HG02798 (cell line): Measurements from ENCODE around the gene PLEKHA6.
"Not testable (repeated sequence)": the region's sequence is repeated elsewhere in the genome, so short reads cannot be mapped to it uniquely, and the experiment has no call there.

Experiments
- ATAC-seq: cut with Tn5 transposase; IDR thresholded peaks from one replicate; pipeline ENCODE4 v1.9.1; 2021; ENCODE audit warnings: mild to moderate bottlenecking; ENCODE audit not compliant: unreplicated experiment, poor library complexity

The PLEKHA6 gene

DNA sequence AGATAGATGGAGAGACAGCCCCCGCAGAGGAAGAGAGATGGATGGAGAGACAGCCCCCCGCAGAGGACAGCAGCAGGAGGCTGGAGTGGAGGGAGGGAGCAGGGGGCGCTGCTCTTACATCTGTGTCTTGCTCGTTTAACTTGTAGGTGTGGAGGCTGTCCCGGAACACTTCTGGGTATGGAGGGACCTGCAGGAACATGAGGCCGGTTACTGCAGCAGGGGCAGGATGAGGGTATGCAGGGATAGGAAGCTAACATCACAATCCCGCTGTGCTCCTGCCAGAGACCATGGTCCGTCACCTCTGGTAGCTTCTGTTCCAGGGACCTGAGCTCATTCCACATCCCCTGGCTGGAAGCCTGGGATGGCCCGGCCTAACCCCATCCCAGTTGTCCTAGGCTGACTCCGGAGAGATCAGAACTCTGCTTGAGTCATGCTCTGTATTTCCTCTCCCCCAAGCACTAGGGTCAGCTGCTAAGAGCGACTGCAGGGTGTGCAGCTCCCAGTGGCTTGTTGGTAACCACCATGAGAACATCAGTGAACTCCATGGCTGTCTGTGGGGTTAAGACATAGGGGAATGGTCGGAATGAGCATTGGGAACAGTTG, 109.2 kb downstream of the PLEKHA6 start:
- ATAC-seq: no peak

DNA sequence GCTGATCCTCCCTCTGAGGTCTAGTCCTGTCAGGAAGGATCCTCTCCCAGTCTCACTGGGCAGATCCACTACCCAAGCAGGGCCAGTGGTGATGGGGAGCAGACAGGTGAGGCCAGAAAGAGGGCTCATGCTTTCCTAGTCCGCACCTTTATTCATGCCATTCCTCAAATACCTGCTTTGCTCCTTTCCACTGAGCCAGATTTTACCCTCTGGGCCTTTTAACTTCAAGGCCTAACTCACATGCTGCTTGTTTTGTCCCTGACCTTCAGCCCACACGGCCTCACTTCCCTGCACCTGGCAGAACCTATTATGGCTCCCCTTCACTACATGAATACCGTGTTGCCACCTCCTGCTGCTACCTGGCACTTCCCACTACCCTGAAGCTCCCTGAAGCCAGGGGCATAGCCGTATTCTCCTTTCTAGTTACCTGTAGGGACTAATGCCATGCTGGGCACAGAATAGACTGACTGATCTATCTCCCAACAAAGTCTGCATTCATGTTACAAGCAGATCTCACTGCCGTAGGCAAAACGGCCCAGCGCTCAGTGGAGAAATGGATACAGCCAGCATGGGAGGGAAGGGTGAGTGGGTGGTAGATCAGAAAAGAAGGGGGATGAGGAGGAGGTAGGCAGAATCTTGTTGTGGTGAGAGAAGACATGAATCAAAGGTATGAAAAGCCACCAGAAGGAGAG, 109.8 kb downstream of the PLEKHA6 start:
- no peak for ATAC-seq

- ATAC-seq: no peak
Observed at GRCh38 chr1:204248954-204249353, 110.8 kb downstream of the PLEKHA6 start.

DNA sequence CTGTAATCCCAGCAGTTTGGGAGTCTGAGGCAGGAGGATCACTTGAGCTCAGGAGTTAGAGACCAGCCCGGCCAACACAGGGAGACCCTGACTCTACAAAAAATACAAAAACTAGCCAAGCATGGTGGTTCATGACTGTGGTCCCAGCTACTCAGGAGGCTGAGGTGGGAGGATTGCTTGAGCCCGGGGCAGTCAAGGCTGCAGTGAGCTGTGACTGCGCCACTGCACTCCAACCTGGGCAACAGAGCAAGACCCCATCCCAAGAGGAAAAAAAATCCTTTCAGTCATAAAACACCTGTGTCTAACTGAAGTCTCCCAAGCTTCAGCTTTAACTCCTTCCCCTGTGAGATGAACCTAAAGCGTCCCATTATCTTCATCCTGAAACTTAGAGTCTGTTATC, 112.9 kb downstream of the PLEKHA6 start:
- no peak for ATAC-seq

- ATAC-seq: no peak
Observed at GRCh38 chr1:204242920-204243319, 116.8 kb downstream of the PLEKHA6 start.

GRCh38 chr1:204241914-204242313, 117.8 kb downstream of the PLEKHA6 start:
- no peak for ATAC-seq

DNA sequence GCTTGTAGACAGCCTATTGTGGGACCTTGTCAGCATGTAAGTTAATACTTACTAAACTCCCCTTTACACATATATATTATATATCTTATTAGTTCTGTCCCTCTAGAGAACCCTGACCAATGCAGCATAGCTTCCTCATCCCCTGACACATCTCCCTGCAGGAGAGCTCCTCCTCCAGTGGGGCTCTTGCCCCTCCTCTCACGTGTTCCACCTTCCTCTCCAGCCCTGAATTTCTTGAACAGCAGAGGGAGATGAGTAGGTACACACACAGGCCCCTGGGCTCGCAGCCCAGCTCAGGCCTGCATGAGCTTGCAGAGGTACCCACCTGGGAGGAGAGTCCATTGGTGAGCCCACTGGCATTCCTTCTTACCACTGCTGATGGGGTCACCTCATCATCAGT, 118.7 kb downstream of the PLEKHA6 start:
- no peak for ATAC-seq

DNA sequence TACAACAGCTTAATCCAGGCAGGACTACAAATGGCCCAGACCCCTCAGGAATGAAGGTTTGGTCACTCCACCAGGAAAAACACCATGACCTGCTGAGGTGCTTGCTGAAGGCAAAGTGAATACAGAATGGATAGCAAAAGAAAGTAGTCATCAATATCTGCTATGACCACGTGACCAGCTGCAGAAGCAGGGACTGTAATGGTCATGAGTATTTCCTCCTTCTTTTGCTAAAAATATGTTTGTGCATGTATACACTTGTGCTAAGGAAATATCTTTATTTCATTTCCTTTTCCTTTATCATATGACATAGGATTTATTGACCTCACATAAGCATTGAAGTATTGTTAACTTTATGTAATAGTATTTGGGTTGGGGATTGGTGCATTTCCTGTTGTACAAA, 119.5 kb downstream of the PLEKHA6 start:
- no peak for ATAC-seq

DNA sequence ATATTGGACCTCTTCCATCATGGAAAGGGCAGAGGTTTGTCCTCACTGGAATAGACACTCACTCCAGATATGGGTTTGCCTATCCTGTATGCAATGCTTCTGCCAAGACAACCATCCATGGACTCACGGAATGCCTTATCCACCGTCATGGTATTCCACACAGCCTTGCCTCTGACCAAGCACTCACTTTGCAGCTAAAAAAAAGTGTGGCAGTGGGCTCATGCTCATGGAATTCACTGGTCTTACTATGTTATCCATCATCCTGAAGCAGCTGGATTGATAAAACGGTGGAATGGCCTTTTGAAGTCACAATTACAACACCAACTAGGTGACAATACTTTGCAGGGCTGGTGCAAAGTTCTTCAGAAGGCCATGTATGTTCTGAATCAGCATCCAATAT, 120.3 kb downstream of the PLEKHA6 start:
- not testable (repeated sequence) for ATAC-seq

DNA sequence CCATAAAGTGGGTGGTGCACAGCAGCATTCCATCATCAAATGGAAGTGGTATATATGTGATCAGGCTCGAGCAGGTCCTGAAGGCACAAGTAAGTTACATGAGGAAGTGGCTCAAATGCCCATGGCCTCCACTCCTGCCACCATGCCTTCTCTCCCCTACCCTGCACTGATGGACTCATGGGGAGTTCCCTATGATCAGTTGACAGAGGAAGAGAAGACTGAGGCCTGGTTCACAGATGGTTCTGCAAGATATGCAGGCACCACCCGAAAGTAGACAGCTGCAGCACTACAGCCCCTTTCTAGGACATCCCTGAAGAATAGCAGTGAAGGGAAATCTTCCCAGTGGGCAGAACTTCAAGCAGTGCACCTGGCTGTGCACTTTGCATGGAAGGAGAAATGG, 121.2 kb downstream of the PLEKHA6 start:
- not testable (repeated sequence) for ATAC-seq

DNA sequence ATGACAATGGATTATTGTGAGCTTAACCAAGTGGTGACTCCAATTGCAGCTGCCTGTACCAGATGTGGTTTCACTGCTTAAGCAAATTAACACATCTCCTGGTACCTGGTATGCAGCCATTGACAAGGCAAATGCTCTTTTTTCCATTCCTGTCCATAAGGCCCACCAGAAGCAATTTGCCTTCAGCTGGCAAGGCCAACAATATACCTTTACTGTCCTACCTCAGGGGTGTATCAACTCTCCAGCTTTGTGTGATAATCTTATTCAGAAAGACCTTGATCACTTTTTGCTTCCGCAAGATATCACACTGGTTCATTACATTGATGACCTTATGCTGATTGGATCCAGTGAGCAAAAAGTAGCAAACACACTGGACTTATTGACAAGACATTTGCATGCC, 122.2 kb downstream of the PLEKHA6 start:
- ATAC-seq: not testable (repeated sequence)

GRCh38 chr1:204232526-204232925, 127.2 kb downstream of the PLEKHA6 start:
- no peak for ATAC-seq

- ATAC-seq: no peak
Observed at GRCh38 chr1:204230211-204230610, 129.5 kb downstream of the PLEKHA6 start.

DNA sequence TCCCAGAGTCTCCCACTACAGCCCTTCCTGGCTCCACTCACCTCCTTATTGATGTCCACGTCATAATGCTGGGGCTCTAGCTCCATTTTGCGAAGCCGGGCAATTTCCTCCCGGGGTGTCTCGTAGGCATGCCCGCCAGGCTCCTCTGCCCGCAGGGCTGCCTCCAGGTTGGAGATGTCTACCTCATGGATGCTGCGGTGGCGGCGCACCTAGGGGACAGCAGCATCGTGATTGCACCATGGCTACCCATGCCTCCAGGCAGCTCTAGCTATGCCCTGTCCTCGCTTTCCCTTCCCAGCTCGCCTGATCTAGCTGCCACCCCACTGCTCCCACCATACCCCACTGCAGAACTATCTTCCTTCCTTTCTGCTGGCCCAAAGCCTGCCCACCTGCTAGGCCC, 130.8 kb downstream of the PLEKHA6 start:
- no peak for ATAC-seq

DNA sequence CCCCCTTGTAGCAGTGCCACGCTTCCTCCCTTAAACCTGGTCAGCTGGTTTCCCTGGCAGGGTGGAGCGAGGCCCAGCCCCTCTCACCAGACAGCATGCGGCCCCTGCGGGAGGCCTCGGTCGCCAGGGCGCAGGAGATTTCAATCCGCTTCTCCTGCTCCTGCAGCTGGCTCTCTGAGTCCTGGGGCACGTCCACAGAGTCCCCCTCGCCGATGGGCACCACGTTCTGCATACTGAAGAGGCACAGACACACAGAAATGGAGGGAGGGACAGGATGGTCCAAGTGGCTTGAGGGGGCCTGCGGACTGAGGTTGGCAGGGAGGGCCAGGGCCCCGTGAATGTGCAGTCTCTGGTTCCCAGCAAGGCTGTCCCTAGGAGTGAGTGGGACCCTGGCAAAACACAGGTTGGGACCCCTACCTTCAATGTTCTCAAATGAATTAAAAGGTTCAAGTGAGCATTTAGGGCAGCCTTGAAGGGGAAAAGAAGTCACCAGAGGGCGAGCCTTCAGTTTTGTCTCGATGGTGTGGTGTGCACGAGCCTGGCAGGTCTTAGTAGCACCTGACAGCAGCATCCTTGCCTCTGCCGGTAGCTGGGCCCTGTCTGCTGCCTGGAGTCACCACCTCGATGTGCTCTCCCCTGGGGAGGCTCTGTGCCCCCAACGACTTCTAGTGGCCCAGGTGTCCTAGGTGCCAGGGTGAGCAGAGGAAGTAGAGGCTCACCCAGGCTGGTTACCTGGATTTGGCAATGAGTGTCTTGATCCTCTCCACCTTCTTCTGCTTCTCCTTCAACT, 131.5 kb downstream of the PLEKHA6 start:
- ATAC-seq: no peak

GRCh38 chr1:204227351-204227750, 132.4 kb downstream of the PLEKHA6 start:
- ATAC-seq: no peak

- no peak for ATAC-seq
Observed at GRCh38 chr1:204225841-204226735, 133.6 kb downstream of the PLEKHA6 start.

DNA sequence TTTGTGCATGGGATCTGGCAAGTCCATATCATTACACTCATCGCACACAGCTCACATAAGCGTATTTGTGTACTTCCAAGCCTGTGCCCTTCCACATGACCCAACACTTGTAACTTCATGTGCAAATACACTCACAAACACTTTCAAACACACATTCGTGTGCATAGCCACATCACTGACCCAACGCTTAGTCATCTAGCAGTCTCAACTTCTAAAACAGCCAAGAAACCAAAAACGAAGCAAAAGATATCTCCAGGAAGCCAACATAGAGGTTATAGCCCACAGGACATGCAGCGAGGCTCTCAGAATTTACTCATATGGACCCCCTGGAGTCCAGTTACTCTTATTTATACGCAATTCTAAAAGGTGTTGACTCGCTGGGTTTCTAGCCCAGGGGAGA, 135.1 kb downstream of the PLEKHA6 start:
- no peak for ATAC-seq

DNA sequence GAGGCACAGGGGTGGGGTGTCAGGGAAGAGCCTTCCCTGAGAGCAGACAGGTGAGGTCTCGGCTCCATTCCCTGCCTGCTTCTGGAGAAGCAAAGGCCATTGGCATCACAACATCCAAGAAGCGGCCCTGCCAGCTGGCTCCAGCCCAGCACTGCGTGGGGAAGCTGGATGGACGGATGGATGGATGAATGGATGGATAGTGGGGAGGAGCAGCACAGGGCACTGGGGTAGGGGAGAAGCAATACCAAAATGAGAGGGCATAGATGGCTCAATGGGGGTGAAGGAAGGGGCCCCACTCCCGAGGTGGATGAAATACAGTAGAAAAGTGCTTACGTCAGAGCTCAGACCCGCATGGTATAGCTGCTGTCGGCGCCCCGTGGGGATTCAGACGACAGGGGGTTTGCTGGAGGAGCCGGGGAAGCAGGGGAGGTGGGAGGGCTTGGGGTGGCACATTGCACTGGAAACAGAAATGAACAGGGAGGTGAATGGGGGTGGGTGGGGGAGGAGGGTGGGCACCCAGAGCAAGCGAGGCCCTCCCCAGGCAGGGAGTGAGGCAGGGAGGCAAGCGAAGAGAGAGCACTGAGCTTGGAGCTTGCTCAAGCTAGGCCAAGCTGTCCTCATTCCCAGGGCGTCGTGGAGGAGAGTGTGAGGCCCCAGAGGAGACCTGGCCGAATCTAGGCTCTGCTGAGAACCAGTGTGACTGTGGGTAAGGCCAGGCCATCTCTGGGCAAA, 136.4 kb downstream of the PLEKHA6 start:
- ATAC-seq: no peak

- ATAC-seq: no peak
Observed at GRCh38 chr1:204222764-204223055, 137.0 kb downstream of the PLEKHA6 start.
